Gastroesophageal sphincter (tissue), 3 donors: Measurements from ENCODE around the gene DQX1.

ENCODE experiments used
- EP300 ChIP-seq: sonication (generic); formaldehyde crosslinking; IDR thresholded peaks from one replicate; pipeline ENCODE4 v1.6.1; 2017; ENCODE audit warnings: antibody characterized with exemption, mild to moderate bottlenecking
- POLR2A ChIP-seq, 2 donors: fragments of 450-650 bp; IDR thresholded peaks; one replicate each; pipeline ENCODE4 v1.6.1; 2017; ENCODE audit warnings: antibody characterized with exemption in 2 of 2, mild to moderate bottlenecking in 2 of 2, moderate library complexity in 1 of 2
- TF ChIP-seq, protein P1 (sequence below), 4 experiments: fragments of 200-600 bp in 2 of 4; fragments of 450-650 bp in 2 of 4; sonication (generic) in 1 of 4; IDR thresholded peaks; one replicate each; pipeline ENCODE4 v1.5.1; 2017 to 2019; ENCODE audit warnings: antibody characterized with exemption in 4 of 4, mild to moderate bottlenecking in 2 of 4, moderate library complexity in 2 of 4

- TF ChIP-seq, protein P1, sequence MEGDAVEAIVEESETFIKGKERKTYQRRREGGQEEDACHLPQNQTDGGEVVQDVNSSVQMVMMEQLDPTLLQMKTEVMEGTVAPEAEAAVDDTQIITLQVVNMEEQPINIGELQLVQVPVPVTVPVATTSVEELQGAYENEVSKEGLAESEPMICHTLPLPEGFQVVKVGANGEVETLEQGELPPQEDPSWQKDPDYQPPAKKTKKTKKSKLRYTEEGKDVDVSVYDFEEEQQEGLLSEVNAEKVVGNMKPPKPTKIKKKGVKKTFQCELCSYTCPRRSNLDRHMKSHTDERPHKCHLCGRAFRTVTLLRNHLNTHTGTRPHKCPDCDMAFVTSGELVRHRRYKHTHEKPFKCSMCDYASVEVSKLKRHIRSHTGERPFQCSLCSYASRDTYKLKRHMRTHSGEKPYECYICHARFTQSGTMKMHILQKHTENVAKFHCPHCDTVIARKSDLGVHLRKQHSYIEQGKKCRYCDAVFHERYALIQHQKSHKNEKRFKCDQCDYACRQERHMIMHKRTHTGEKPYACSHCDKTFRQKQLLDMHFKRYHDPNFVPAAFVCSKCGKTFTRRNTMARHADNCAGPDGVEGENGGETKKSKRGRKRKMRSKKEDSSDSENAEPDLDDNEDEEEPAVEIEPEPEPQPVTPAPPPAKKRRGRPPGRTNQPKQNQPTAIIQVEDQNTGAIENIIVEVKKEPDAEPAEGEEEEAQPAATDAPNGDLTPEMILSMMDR (IDR thresholded peaks at IDR 0.05): no peak
- no peak for TF ChIP-seq EP300
- TF ChIP-seq POLR2A (IDR thresholded peaks at IDR 0.05): no peak
These were observed 27.3 kb downstream of the DQX1 start for GRCh38 chr2:74498500-74499266.
